KMS-11 (cell line): ENCODE data around the gene LMTK3.

ENCODE experiments used
- H2AFZ ChIP-seq: fragments of 200-600 bp; sonication (generic); 2 replicates; pipeline ENCODE4 v1.6.1; 2016; ENCODE audit warnings: antibody characterized with exemption, mixed run types, low read depth
- H3K27ac ChIP-seq: fragments of 200-600 bp; sonication (generic); 2 replicates; pipeline ENCODE4 v1.6.1; 2016; ENCODE audit warnings: mild to moderate bottlenecking, mixed run types
- H3K27me3 ChIP-seq: fragments of 200-600 bp; sonication (generic); 2 replicates; pipeline ENCODE4 v1.6.1; 2017; ENCODE audit warnings: mild to moderate bottlenecking, low read depth, mixed run types, moderate library complexity; ENCODE audit not compliant: insufficient read depth
- H3K36me3 ChIP-seq: fragments of 200-600 bp; sonication (generic); 2 replicates; pipeline ENCODE4 v1.6.1; 2017; ENCODE audit warnings: mild to moderate bottlenecking, mixed run types; ENCODE audit not compliant: insufficient read depth
- H3K4me1 ChIP-seq: fragments of 200-600 bp; sonication (generic); 2 replicates; pipeline ENCODE4 v1.6.1; 2016; ENCODE audit warnings: mild to moderate bottlenecking, low read depth, mixed run types; ENCODE audit not compliant: poor library complexity, severe bottlenecking
- H3K4me2 ChIP-seq: fragments of 200-600 bp; sonication (generic); 2 replicates; pipeline ENCODE4 v1.7.0; 2016; ENCODE audit warnings: mild to moderate bottlenecking, mixed run types
- H3K4me3 ChIP-seq: fragments of 200-600 bp; sonication (generic); IDR thresholded peaks from 2 replicates; pipeline ENCODE4 v1.6.1; 2017; ENCODE audit warnings: low read depth, low read length, mixed read lengths; ENCODE audit not compliant: insufficient read depth
- H3K79me2 ChIP-seq: fragments of 200-600 bp; sonication (generic); 2 replicates; pipeline ENCODE4 v1.6.1; 2016; ENCODE audit warnings: low read depth, mixed run types; ENCODE audit not compliant: insufficient read depth
- H3K9ac ChIP-seq: fragments of 200-600 bp; sonication (generic); 2 replicates; pipeline ENCODE4 v1.6.1; 2016; ENCODE audit warnings: mild to moderate bottlenecking, mixed run types
- H4K20me1 ChIP-seq: fragments of 200-600 bp; sonication (generic); 2 replicates; pipeline ENCODE4 v1.6.1; 2016; ENCODE audit warnings: mild to moderate bottlenecking, mixed run types; ENCODE audit not compliant: insufficient read depth
- TF ChIP-seq, protein P1 (sequence below): fragments of 200-600 bp; sonication (generic); conservative IDR thresholded peaks from 2 replicates; pipeline ENCODE4 v1.6.1; 2017; ENCODE audit warnings: low read depth, mild to moderate bottlenecking, antibody characterized with exemption, low read length, moderate library complexity, mixed read lengths

The LMTK3 gene

DNA sequence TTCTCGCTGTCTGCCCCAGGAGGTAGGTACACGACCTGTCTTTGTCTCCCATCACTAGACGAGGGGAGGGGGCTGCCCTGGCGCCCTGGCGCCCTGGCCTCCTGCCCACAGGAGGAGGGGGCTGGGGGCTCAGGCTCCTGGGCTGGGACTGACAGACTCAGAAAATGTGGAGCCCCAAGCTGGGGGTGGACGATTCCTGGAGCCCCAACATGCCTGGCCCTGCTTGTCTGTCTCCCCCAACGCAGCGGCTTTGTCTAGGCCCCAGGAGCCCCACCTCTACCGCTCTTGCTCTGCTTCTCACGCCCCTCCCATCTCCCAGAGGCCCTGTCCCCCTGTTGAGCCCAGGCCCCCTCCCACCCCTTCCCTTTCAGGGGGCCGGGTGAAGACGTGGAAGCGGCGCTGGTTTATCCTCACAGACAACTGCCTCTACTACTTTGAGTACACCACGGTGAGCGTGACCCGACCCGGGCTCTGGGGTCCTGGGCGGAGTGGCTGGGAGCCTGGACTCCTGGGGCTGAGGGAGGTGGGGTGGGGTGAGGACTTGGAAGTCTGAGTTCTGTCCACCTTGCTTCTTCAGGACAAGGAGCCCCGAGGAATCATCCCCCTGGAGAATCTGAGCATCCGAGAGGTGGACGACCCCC is 33.8 kb downstream of the LMTK3 start:
- TF ChIP-seq, protein P1, sequence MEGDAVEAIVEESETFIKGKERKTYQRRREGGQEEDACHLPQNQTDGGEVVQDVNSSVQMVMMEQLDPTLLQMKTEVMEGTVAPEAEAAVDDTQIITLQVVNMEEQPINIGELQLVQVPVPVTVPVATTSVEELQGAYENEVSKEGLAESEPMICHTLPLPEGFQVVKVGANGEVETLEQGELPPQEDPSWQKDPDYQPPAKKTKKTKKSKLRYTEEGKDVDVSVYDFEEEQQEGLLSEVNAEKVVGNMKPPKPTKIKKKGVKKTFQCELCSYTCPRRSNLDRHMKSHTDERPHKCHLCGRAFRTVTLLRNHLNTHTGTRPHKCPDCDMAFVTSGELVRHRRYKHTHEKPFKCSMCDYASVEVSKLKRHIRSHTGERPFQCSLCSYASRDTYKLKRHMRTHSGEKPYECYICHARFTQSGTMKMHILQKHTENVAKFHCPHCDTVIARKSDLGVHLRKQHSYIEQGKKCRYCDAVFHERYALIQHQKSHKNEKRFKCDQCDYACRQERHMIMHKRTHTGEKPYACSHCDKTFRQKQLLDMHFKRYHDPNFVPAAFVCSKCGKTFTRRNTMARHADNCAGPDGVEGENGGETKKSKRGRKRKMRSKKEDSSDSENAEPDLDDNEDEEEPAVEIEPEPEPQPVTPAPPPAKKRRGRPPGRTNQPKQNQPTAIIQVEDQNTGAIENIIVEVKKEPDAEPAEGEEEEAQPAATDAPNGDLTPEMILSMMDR = no peak
- no peak overlapping the region for H3K27ac ChIP-seq

DNA sequence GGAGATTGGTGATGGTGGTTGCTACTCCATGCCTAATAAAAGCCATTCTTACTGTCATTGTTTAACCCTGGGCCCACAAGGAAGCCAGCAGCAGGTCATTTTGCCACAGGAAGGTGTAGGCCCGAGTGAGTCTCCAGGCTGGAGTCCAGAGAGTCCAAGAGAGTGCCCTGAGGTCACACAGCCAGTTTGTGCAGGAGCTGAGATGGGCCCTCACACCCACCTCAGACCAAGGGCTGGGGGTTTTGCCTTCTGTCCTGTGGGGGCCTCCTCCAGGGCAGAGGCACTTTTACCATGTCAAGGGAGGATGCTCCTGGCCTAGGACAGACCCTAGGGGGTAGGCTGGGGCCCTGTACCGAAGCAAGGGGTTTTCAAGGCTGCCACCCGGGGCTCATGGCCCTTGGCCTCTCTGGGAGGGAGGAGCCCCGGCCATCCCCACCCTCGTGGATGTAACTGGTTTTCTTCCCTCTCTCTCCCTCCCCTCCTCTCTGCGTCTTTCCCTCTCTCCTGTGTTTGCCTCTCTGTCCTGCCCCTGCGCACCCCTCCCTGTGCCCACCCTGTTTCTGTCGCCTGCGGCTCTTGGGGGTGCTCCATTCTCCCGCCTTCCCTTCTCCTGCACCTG is 34.5 kb downstream of the LMTK3 start:
- Histone ChIP-seq H3K79me2 (no peaks in the 10 kb centered on the region), H3K4me2 (no peak overlapping the region), H4K20me1 (no peaks in the 10 kb centered on the region), H3K27me3 (no peaks in the 10 kb centered on the region), H3K4me1 (peaks cover 3% of the 10 kb centered on the region), H3K4me3 (no peak overlapping the region), H3K27ac (no peak overlapping the region), H2AFZ (no peak overlapping the region), H3K9ac (no peak overlapping the region), H3K36me3 (no peaks in the 10 kb centered on the region; the same call in 1 of the 2 replicates)
- TF ChIP-seq, protein P1 = no peak

More for the DNA sequence above, 33.8 kb downstream of the LMTK3 start:
- Histone ChIP-seq H3K27me3 (no peaks in the 10 kb centered on the region), H3K79me2 (no peaks in the 10 kb centered on the region), H3K4me3 (no peak overlapping the region), H2AFZ (no peak overlapping the region), H3K4me2 (no peak overlapping the region), H3K4me1 (peaks cover 3% of the 10 kb centered on the region), H3K9ac (no peak overlapping the region), H4K20me1 (no peaks in the 10 kb centered on the region), H3K36me3 (no peaks in the 10 kb centered on the region; the same call in 1 of the 2 replicates)

DNA sequence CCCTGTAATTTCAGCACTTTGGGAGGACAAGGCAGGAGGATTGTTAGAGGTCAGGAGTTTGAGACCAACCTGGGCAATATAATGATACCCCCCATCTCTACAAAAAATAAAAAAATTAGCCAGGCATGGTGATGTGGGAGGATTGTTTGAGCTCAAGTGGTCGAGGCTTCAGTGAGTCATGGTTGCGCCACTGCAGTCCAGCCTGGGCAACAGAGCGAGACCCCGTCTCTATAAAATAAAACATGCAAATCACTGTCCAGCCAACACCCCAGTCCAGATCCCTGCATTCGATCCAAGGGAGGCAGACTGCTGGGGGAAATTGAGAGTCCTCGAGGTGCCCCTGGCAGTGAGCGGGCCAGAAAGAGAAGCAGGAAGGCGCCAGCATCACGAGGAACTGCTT is 35.5 kb downstream of the LMTK3 start:
- H3K4me2 ChIP-seq = no peak overlapping the region
- H2AFZ ChIP-seq = no peak overlapping the region
- no peaks in the 10 kb centered on the region; the same call in 1 of the 2 replicates for H3K36me3 ChIP-seq
- H3K4me1 ChIP-seq = no peaks in the 10 kb centered on the region
- TF ChIP-seq, protein P1 = no peak
- no peak overlapping the region for H3K4me3 ChIP-seq
- no peaks in the 10 kb centered on the region for H3K27me3 ChIP-seq
- no peaks in the 10 kb centered on the region for H3K79me2 ChIP-seq
- no peak overlapping the region for H3K9ac ChIP-seq
- no peaks in the 10 kb centered on the region for H4K20me1 ChIP-seq
- H3K27ac ChIP-seq = no peak overlapping the region

DNA sequence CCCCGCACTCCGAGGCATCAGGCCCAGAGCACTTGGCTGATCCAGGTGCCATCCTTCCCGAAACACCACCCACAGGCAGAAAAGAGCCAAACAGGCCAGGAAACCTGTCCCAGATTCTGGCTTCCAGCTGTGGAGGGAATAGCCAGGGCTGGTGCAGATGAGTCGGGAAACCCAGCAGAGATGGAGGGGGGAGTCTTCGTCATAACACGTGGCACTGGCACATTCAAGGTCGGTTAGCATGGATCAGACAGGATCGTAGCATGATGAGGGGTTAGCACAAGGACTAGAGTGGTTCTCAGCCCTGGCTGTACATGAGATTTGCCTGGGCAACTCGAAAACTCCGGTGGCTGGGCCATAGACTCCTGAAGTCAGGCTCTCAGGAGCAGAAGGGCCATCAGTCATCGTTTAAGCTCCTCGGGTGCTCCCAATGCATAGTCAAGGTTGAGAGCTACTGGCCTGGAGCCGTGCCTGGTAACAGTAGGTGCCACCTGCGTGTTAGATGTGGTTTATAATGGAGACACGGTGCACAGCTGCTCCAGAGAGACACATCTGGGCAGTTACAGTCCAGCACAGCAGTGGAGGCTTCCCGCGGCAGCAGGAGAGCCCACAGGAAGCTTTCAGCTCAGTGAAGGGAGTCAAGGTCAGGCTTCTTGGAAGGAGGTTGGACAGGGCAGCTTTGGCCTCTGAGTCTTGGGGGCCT is 36.1 kb downstream of the LMTK3 start:
- no peak overlapping the region for H3K27ac ChIP-seq
- H3K4me3 ChIP-seq = no peak overlapping the region
- H3K4me2 ChIP-seq = no peak overlapping the region
- H2AFZ ChIP-seq = no peak overlapping the region
- no peaks in the 10 kb centered on the region for H3K4me1 ChIP-seq
- H4K20me1 ChIP-seq = no peaks in the 10 kb centered on the region
- TF ChIP-seq, protein P1 = no peak
- H3K27me3 ChIP-seq = no peaks in the 10 kb centered on the region
- no peak overlapping the region for H3K9ac ChIP-seq
- no peaks in the 10 kb centered on the region; the same call in 1 of the 2 replicates for H3K36me3 ChIP-seq
- peaks cover 3% of the 10 kb centered on the region; the same call in 1 of the 2 replicates for H3K79me2 ChIP-seq
